Right lobe of liver (tissue), 6 donors: ENCODE data around the gene MATN1. TPM values are rescaled to one million over a fixed set of nuclear protein-coding genes. Genes with fewer than 3 reads are reported as not detected.
A peak's percentile ranks its signal among the peaks of the same experiment; 100 is the strongest.

Experiments
- ATAC-seq, 4 donors: fragments of 200-7000 bp; cut with Tn5 transposase; one replicate each; pipeline ENCODE4 v1.9.1; 2020; ENCODE audit warnings: mild to moderate bottlenecking in 4 of 4, moderate library complexity in 4 of 4
- DNase-seq, 3 donors: peaks; one replicate each; pipeline ENCODE4 v3.0.0-alpha.2; 2020
- H3K27ac ChIP-seq, 3 donors: fragments of 200-600 bp; one replicate each; pipeline ENCODE4 v1.8.0; 2022
- H3K27me3 ChIP-seq, 2 donors: fragments of 200-600 bp; one replicate each; pipeline ENCODE4 v1.8.0; 2022
- H3K36me3 ChIP-seq, 4 donors: fragments of 200-600 bp; sonication (generic) in 1 of 4; one replicate each; pipeline versions ENCODE4 v1.5.1 to v1.8.0; 2017 to 2022; ENCODE audit warnings: control low read depth in 1 of 4
- H3K4me1 ChIP-seq, 4 donors: fragments of 200-600 bp; sonication (generic) in 1 of 4; one replicate each; pipeline versions ENCODE4 v1.5.1 to v1.8.0; 2017 to 2022; ENCODE audit warnings: control low read depth in 1 of 4
- H3K4me3 ChIP-seq, 3 donors: fragments of 200-600 bp; one replicate each; pipeline ENCODE4 v1.8.0; 2022
- H3K9me3 ChIP-seq, 4 donors: fragments of 200-600 bp; sonication (generic) in 1 of 4; one replicate each; pipeline versions ENCODE4 v1.5.1 to v1.8.0; 2017 to 2022; ENCODE audit warnings: control low read depth in 1 of 4
- CTCF ChIP-seq, 4 donors: fragments of 200-600 bp in 3 of 4; fragments of 450-650 bp in 1 of 4; IDR thresholded peaks; one replicate each; pipeline versions ENCODE4 v1.5.1 to v1.8.0; 2016 to 2022; ENCODE audit warnings: antibody characterized with exemption in 4 of 4, mild to moderate bottlenecking in 2 of 4
- POLR2A ChIP-seq: fragments of 450-650 bp; IDR thresholded peaks from one replicate; pipeline ENCODE4 v1.6.1; 2017; ENCODE audit warnings: antibody characterized with exemption, mild to moderate bottlenecking
- WGBS: methylation state at CpG from one replicate; pipeline ENCODE4 v1.1.6; 2018; ENCODE audit warnings: low coverage, low lambda C conversion rate; ENCODE audit not compliant: insufficient coverage; ENCODE audit errors: missing lambda C conversion rate; 5-methylcytosine and 5-hydroxymethylcytosine counted together
- intact Hi-C, 2 donors: fragments of 100-400 bp; cut with DNase I; formaldehyde crosslinking; loops; one replicate each; pipeline versions ENCODE4 v1.11.2 to v1.14.1; 2022
- total RNA-seq, 6 experiments: library from RNA; depleted of rRNA in 2 of 6; stranded (reverse); fragments of >200 nt in 2 of 6; fragmentation: NEBNext Ultra II Directional in 3 of 6; extraction: Animal tissue kit (Norgen Biotek cat#: 25700) in 3 of 6; gene quantifications; one replicate each; pipeline versions ENCODE4 v1.1.0 to v1.2.4, GENCODE V29; 2016 to 2023
- donor health status: DM: no; HTN: yes; CAD: no.
- donor health status: DM: no; HTN: no; CAD: no.
- donor health status: DM: no; HTN: no; CAD: no.
- donor health status: DM: no; HTN: yes; CAD: no.
- donor health status: DM: no; HTN: yes; CAD: no.

The MATN1 gene
- total RNA-seq, 6 experiments from 2014 or later: not detected

- DNase-seq (no peak), ATAC-seq (no peak)
- WGBS: no CpG with 5 or more reads among the region's 2 CpGs
- no peaks in the 10 kb centered on the region for H3K27me3 ChIP-seq
- TF ChIP-seq CTCF (IDR thresholded peaks at IDR 0.05) (no peak), POLR2A (no peak)
- no peak overlapping the region for H3K27ac ChIP-seq
- peaks cover 0 to 4% (median 0%) of the 10 kb centered on the region in 4 donors for H3K4me1 ChIP-seq
- intact Hi-C loops: loop anchor here (5.0 to 10.0 kb wide), 2 partner anchors 53 to 191 kb away; no protein-coding TSS in a partner anchor
- no peak overlapping the region for H3K4me3 ChIP-seq
- H3K36me3 ChIP-seq: peaks cover 0 to 2% (median 0%) of the 10 kb centered on the region in 4 donors
- no peaks in the 10 kb centered on the region for H3K9me3 ChIP-seq
These were observed 790 bp upstream of the MATN1 start for GRCh38 chr1:30724175-30724574.

DNA sequence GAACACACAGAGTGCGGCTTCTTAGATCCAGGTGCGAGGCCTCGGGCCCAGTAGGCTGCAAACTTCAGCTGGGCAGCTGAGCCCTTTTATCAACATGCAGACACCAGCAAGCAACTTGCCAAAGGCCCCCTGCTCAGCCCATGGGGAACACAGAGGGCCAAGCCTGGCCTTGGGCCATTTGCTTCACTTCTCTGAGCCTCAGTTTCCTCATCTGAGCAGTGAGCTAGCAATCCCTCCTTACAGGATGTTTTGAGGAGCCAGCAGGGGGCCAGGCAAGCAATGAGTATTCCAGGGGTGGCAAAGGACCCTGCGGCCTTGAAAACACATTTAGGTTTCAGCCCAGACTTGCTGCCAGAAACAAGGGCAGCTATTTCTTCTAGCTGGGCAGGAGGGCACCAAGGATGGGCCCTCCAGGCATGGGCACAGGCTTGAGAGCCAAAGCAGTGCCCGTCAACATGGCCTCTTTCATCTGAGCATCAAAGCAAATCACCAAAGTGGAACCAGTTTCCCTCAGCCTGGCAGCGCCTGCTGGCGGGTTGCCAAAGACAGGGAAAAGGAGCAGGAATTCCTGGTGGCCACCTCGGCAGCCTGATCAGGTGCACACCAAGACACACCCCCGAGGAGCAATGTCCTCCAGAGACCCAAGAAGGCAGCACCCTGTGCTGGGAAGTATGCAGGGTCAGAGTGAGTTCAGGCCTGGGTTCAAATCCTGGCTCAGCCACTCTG lies 1.4 kb downstream of the MATN1 start:
- DNase-seq: no peak
- no peak for ATAC-seq
- intact Hi-C loops: loop anchor here (5.0 to 10.0 kb wide), 2 partner anchors 55 to 193 kb away; no protein-coding TSS in a partner anchor
- H3K36me3 ChIP-seq: peaks cover 0 to 2% (median 0%) of the 10 kb centered on the region in 4 donors
- WGBS: 73% methylated on average over 5 of the region's 9 CpGs
- H3K4me1 ChIP-seq: peaks cover 0 to 7% (median 0%) of the 10 kb centered on the region in 4 donors
- no peak overlapping the region for H3K4me3 ChIP-seq
- H3K9me3 ChIP-seq: no peaks in the 10 kb centered on the region
- TF ChIP-seq POLR2A: no peak
- TF ChIP-seq CTCF (IDR thresholded peaks at IDR 0.05): no peak
- H3K27me3 ChIP-seq: no peaks in the 10 kb centered on the region
- H3K27ac ChIP-seq: no peak overlapping the region

DNA sequence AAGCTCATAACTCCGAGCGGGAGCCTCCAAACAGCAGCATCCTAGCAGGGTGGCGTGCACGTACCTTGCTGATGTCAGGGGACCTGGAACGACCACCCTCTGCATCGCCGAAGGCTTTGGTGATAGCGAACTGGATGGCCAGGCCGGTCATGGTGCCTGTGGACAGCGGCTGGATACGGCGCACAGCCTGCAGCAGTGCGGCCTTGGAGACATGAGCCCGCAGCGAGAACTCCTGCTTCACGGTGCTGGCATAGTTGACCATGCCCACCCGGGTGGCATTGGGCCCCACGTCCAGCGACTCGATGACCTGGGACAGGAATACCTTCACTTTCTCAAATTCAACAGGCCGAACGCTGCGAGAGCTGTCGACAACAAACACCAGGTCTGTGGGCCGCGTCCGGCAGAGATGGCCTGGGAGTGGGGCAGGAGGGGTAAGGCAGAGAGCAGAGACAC lies 2.0 kb downstream of the MATN1 start:
- WGBS: 100% methylated on average over 1 of the region's 27 CpGs
- peaks cover 0 to 7% (median 0%) of the 10 kb centered on the region in 4 donors for H3K4me1 ChIP-seq
- DNase-seq (no peak), ATAC-seq (no peak)
- H3K4me3 ChIP-seq: no peak overlapping the region
- no peak overlapping the region for H3K27ac ChIP-seq
- no peaks in the 10 kb centered on the region for H3K27me3 ChIP-seq
- no peaks in the 10 kb centered on the region for H3K9me3 ChIP-seq
- TF ChIP-seq POLR2A: no peak
- TF ChIP-seq CTCF (IDR thresholded peaks at IDR 0.05): no peak
- intact Hi-C loops: loop anchor here (5.0 to 10.0 kb wide), 2 partner anchors 56 to 193 kb away; no protein-coding TSS in a partner anchor
- peaks cover 0 to 2% (median 0%) of the 10 kb centered on the region in 4 donors for H3K36me3 ChIP-seq

DNA sequence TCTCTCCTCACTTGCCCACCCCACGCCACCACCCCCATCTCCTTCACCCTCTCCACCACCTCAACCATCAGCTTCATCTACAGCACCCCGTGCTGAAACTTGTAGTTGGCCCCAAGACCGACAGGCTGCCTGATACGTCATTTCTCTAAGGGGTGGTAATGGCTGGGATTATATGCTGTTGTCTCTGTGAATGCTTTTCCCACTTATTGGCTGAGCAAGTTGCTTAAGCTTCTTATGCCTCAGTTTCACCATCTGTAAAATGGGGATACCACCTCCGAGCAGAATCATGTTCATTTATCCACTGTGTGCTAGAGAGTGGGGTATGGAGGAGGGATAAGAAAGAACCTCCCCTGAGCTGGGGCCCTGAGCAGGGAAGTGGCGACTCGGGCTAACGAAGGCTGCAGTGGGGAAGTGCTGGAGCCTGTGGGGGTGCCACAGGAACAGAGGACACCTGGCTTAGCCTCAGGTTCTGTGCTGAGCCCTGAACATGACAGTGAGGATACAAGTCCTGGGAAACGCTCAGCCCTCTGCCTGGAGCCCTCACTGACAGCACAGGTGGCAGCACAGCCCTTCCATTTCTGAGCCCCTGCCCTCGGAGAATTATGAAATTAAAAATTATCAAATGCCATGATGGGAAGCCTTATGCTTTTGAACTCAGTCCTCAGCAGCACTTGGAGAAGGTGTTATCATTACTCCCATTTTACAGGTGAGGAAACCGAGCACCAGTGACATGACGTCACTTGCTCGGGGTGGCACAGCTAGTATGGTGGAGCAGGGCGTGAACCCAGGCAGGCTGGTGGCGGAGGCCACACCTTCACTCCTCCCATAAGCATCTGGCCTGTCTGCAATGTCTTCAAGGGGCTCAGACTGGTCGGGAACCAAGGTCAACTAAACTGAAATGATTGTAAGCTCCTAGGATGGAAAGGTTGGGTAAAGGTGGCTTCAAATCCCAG lies 2.8 kb downstream of the MATN1 start:
- Histone ChIP-seq H3K4me1 (peaks cover 0 to 7% (median 0%) of the 10 kb centered on the region in 4 donors), H3K9me3 (no peaks in the 10 kb centered on the region), H3K27me3 (no peaks in the 10 kb centered on the region), H3K4me3 (no peak overlapping the region), H3K27ac (no peak overlapping the region), H3K36me3 (no peaks in the 10 kb centered on the region)
- WGBS: 87% methylated on average over 8 of the region's 16 CpGs
- no peak for TF ChIP-seq POLR2A
- no peak for TF ChIP-seq CTCF (IDR thresholded peaks at IDR 0.05)
- no peak for ATAC-seq
- DNase-seq: peak in 1 of 3 donors; percentile 48
- intact Hi-C loops: loop anchor here (5.0 to 10.0 kb wide), 2 partner anchors 57 to 194 kb away; no protein-coding TSS in a partner anchor
